ENCODE results near the gene PTBP3.
"Not testable (repeated sequence)": the region's sequence is repeated elsewhere in the genome, so short reads cannot be mapped to it uniquely, and the experiment has no call there.

The PTBP3 gene

DNA sequence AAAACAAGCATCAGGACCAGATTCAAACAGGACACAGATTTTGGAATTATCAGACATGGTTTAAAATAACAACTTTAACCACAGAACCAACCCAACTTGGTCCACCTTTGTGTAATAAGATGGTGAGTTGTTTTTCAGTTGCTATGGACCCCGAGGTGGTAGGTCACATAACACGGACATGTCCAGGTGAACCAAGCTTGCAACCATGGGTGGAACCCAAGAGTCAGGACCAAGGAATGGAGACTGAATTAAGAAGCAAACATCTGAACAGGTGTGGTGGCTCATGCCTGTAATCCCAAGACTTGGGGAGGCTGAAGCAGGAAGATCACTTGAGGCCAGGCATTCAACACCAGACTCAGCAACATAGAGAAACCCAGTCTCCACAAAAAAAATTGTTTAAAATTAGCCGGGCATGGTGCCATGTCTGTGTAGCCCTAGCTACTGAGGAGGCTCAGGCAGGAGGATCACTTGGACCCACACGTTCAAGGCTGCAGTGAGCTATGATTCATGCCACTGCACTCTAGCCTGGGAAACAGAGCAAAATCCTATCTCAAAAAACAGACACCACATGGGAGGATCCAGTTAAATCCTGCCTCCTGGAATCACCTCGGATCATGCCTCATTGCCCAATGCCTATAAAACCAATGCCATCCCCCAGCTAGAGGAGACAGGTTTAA, 10.6 kb downstream of the PTBP3 start:
- no peak for DNase-seq (ENCODE audit: low read depth)

DNA sequence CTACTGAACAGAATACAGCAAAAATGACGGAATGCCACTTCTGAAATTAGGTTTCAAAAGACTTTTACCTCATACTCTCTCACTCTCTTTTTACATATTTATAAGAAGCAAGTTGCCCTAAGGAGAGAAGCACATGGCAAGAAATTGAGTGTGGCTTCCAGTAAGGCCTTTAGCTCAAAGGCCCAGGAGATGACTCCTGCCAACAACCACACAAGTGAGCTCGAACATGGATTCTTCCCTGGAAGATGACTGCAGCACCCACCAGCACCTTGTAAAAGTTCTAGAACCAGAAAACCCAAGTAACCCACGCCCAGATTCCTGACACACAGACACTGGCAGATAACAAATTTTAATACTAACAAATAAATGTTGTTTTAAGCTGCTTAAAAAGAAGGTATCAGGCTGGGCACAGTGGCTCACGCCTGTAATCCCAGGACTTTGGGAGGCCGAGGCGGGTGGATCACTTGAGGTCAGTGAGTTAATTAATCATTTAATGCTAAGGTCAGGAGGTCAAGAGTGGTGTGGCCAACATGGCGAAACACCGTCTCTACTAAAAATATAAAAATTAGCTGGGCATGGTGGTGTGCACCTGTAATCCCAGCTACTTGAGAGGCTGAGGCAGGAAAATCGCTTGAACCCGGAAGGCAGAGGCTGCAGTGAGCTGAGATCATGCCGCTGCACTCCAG, 17.0 kb downstream of the PTBP3 start:
- DNase-seq (ENCODE audit: low read depth) = no peak

DNA sequence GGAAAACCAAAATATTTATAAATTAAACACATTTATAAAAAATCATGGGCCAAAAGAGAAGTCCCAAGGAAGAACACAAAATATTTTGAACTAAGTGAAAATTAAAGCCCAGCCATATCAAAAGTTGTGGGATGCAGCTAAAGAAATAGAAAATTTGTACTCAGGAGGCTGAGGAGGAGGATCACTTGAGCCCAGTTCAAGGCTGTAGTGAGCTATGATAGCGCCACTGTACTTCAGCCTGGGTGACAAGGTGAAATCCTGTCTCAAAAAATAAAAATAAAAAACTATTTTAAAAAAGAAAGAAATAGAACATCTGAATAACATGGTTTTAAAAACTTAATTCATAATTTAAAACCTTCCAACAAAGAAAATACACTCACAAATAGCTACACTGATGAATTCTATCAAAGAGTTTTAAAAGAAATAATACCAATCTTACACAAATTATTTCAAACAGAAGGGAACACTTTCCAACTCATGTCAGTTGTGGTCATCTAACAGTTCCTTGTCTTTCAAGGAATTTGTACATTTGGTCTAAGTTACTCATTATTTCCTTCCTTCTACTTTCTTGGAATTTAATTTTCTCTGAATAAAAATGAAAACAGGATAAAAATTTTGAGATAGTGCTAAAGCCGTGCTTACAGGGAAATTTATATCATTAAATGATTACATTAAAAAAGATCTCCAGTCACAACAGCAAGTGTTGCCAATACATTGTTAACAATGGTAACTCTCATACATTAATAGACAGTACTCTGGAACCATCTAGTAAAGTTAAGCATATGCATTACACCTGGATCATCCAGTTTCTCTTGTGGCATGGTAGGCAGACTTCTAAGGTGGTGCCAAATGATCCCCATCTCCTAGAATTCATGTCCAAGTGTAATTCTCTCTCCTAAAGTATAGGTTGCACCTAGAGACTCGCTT, 17.8 kb downstream of the PTBP3 start:
- no peak for DNase-seq (ENCODE audit: low read depth)

DNA sequence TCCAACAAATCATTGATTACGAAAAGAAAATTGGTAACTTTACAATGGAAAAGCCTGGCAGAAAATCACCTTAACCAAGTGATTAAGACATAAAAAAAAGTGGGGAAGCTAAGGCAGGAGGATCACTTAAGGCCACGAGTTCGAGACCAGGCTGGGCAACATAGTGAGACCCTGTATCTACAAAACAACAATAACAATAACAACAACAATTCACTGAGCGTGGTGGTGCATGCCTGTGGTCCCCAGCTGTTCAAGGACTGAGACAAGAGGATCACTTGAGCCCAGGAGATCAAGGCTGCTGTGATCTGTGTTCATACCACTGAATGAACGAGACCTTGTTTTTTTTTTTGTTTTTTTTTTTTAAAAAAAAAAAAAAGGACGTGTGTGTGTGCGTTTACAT, 21.3 kb downstream of the PTBP3 start:
- no peak for DNase-seq (ENCODE audit: low read depth)

DNA sequence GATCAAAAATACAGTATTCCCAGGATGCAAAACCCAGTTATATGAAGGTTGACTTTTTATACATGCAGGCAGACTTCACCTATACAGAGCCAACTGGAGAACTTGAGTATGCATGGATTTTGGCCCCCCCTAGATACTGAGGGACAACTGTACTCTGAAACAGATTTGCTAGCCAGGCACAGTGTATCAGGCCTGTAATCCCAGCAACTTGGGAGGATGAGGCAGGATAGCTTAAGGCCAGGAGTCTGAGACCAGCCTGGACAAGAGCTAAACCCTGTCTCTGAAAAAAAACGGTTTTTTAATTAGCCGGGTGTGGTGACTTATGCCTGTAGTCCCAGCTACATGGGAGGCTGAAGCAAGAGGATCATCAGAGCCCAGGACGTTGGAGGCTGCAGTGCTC, 21.9 kb downstream of the PTBP3 start:
- DNase-seq (ENCODE audit: low read depth) = no peak

DNA sequence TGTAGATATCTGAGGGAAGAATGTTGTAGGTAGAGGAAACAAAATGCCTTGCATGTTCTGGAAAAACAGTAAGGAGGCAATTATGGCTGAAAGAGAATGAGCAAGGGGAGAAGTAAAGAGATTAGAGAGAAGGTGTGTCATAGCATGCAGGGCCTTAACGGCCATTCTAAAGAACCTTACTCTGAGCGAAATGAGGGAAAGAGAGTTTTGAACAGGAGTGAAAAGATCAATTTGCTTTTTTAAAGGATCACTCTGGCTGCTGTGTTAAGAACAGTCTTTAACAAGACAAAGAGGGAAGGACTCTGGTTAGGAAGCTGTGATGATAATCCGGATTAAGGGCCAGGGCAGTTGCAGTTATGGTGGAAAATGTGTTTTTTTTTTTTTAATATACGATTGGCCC, 22.6 kb downstream of the PTBP3 start:
- DNase-seq (ENCODE audit: low read depth) = no peak

DNA sequence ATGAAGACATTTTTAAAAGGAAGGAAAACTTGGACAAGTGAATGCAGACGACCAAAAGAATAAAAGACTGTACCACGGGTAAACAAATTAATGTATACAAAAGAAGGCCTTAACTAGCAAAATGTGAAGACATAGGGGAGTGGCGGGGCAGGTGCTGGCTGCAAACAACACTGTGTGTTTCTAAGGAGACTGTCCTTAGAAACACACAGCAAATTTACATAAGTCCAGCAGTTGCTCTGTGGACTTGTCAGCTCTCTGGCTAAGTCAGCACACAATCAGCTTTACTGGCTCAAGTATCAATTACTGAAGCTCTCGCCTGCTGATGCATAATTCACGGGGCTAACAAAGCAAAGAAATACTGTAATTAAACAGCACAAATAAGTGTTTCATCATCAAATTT, 24.8 kb downstream of the PTBP3 start:
- no peak for DNase-seq (ENCODE audit: low read depth)

DNA sequence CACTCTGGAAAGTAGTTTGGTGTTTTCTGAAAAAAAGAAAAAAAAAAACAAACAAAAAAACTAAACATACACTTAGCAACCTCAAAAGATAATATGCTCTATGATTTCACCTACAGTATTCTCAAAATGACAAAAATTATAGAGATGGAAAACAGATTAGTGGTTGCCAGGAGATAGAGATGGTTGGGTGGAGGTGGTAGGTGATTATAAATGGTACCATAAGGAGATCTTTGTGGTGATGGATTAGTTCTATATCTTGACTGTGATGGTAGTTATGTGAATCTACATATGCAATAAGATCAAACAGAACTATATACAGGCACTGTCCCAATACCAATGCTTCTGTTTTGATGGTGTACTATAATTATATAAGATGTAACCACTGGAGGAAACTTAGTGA, 32.0 kb downstream of the PTBP3 start:
- DNase-seq (ENCODE audit: low read depth) = no peak

DNA sequence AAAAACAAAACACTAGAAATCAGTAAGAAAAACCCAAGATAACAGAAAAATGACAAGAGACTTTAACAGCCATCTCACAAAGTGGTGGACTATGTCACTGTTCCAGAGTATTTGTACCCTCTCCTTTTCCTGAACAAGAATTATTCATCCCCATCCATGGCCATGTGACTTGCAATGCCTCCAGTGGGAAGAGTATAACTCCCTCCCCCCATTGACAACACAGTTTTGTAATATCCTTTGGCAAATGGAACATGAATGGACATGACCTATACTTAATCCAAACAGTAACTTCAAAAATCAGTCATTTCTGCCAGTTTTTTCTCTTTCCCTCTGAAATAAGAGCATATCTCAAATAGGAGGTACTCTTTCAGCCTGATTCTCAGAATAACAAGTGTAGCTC, 33.9 kb downstream of the PTBP3 start:
- no peak for DNase-seq (ENCODE audit: low read depth)

DNA sequence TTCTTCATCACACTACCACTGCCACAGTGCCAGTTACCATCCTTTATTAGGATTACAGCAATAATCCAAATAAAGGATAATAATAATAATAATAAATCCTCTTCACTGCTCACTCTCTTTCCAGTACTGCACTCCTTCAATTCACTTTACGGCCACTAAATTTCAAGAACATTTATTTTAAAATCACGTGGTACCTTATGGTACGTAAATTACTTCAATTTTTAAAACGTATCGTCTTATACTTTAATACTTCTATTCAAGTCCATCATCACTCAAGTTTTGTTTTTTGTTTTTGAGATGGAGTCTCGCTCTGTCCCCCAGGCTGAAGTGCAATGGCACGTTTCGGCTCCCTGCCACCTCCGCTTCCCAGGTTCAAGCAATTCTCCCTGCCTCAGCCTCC, 36.5 kb downstream of the PTBP3 start:
- no peak for DNase-seq (ENCODE audit: low read depth)

DNA sequence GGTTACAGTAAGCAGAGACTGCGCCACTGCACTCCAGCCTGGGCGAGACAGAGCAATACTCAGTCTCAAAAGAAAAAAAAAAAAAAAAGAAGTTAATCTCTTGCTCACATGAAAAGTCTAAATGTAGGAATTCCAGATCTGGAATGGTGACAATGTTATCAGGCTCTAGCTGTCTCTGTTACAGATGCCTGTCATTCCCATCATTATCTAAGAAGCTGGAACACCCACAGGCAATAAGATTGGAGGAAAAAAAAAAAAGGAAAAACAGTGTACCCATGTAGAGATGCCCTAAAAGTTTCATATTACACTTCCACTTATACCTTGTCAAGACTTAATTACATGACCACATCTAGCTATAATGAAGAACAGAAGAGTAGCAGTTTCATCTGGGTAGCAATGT, 38.2 kb downstream of the PTBP3 start:
- DNase-seq (ENCODE audit: low read depth) = no peak

DNA sequence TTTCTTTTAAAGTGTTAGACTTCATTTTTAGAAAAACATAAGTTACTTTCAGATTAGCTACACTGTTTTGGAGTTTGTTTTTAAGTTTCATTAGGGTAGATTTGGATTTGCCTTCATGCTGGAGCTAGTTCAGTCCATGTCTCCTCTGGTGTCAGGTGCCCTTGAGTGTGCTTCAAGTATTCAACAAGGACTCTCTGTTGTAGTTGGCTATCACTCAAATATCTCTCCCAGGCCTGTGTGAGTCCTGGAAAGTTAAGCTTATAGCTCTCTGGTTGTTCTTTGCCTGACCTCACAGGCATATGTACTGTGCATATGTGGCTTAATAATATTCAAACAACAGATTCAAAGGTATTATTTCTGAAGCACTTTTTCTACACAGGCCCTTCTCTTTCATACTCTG, 45.4 kb downstream of the PTBP3 start:
- DNase-seq (ENCODE audit: low read depth) = no peak

DNA sequence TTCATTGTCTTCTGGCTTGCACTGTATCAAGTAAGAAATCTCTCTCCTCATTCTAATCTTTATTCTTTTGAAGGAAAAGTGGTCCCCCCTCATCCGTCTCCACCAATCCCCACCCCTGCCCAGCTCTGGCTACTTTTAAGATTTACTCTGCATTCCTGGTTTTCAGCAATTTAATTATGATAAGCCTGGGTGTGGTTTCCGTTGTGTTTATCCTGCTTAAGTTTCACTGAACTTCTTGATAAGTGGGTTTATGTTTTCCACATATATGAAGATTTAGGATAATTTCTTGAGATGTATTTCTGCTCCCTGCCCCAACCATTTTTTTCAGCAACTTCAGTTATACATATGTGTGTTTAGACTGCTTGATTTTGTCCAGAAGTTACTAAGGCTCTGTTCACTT, 46.5 kb downstream of the PTBP3 start:
- no peak for DNase-seq (ENCODE audit: low read depth)

DNA sequence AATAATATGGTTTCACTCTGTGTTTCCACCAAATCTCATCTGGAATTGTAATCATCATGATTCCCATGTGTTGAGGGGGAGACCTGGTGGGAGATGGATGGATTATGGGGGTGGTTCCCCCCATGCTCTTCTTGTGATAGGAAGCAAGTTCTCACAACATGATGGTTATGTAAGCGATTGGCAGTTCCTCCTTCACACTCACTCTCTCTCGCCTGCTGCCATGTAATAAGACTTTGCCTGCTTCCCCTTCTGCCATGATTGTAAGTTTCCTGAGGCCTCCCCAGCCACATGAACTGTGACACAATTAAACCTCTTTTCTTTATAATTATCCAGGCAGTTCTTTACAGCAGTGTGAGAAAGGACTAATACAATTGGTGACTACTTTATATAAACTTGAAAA, 48.4 kb downstream of the PTBP3 start:
- no peak for DNase-seq (ENCODE audit: low read depth)

DNA sequence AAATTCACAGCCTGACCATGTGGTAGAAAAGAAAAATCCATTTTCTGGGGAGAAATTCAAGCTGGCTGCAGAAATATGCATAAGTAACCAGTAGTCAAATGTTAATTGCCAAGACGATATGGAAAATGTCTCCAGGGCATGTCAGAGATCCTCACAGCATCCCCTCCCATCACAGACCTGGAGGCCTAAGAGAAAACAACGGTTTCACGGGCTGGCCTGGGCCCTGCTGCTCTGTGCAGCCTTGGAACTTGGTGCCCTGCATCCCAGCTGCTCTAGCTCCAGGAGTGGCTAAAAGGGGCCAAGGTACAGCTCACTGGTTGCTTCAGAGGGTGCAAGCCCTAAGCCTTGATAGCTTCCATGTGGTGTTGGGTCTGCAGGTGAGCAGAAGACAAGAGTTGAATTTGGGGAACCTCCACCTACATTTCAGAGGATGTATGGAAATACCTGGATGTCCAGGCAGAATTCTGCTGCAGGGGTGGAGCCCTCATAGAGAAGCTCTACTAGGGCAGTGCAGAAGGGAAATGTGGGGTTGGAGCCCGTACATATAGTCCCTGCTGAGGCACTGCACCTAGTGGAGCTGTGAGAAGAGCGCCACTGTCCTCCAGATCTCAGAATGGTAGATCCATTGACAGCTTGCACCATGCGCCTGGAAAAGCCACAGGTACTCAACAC, 49.7 kb downstream of the PTBP3 start:
- no peak for DNase-seq (ENCODE audit: low read depth)

DNA sequence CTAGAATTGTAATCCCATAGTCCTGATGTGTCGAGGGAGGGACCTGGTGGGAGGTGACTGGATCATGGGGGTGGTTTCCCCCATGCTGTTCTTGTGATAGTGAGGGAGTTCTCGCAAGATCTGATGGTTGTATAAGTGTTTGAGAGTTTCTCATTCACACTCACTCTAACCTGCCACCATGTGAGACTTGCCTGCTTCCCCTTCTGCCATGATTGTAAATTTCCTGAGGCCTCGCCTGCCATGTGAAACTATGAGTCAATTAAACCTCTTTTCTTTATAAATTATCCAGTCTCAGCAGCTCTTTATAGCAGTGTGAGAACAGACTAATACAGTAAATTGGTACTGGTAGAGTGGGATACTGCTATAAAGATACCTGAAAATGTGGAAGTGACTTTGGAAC, 50.6 kb downstream of the PTBP3 start:
- DNase-seq (ENCODE audit: low read depth) = not testable (repeated sequence)

DNA sequence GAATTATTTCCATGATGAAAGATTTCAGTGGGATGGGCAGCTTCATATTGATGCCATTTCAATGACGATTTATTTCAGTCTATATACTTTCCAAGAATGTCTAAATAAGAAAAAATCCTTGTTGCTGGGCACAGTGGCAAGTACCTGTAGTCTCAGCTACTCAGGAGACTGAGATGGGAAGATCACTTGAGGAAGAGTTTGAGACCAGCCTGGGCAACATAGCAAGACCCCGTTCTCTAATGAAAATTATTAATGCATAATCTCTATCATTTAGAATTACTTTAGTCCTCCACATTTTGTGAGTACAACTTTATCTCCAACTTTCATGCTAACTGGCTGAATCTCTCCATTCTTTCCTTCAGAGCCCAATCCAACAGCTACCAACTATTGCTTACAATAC, 52.5 kb downstream of the PTBP3 start:
- no peak for DNase-seq (ENCODE audit: low read depth)

DNA sequence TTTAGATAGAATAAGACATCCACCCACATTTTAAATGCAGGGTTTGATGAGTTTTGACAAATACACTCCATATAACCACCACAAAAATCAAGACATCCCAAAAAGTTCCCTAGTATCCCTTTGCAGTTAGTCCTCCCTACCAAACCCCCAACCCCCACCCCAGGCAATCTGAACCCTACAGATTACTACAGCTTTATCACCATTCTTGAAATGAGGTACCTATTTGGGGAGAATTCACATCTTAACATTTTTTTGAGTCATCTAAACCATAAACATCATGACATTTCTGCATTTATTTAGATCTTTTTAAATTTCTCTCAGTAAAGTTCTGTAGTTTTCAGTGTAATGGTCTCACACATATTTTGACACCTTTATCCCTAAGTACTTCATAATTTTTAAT, 53.9 kb downstream of the PTBP3 start:
- DNase-seq (ENCODE audit: low read depth) = no peak

DNA sequence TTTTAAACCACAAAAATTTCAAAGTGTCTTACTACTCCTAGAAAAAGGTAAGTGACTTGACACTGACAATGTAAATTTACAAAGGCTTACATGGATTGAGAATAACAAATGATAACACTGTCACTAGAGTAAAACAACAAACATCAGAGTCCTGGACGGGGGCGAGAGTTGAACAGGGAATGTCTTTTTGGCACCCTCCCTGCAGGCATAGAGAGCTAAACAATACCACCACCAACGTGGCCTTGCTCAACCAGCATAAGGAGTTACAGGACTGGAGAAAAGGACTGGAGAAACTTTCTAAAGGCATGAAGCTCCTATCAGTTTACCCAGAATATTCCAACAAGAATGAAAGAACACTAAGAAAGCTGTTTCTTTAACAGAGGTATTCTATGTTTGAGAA, 55.3 kb downstream of the PTBP3 start:
- no peak for DNase-seq (ENCODE audit: low read depth)

DNA sequence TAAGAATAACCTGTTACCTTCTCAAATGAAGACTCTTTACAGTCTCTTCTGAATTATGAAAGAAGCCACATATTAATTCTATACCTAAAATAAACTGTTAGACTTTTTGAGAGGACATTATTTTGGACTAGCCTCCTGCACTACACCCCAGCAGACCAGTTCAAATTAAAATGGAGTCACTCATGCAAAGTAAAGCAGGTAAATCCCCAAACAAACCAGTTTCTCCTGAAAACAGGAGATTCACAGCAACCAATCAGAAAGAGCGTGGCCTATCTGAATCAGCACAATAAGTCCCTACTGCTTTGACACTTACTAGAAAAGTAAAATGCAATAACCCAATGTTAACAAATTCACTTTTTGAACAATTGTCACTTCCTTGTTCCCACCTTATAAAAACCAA, 58.8 kb downstream of the PTBP3 start:
- no peak for DNase-seq (ENCODE audit: low read depth)

DNA sequence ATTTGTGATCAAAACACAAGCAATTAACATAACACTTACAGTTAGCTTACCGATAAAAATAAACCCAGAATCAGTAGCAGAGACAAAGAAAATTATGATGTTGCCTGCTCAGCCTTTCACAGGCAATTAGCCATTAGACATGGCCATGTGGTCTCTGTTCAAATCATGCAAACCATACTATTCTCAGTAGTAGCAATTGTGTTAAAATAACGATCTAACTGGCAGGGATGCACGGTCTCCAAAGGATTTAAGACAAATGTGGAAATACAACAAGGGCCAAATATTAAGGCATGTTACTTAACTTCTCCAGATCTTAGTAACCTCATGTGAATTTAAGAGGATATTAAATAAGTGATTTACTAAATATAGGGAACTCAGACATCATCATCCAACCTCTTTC, 59.5 kb downstream of the PTBP3 start:
- DNase-seq (ENCODE audit: low read depth) = no peak

DNA sequence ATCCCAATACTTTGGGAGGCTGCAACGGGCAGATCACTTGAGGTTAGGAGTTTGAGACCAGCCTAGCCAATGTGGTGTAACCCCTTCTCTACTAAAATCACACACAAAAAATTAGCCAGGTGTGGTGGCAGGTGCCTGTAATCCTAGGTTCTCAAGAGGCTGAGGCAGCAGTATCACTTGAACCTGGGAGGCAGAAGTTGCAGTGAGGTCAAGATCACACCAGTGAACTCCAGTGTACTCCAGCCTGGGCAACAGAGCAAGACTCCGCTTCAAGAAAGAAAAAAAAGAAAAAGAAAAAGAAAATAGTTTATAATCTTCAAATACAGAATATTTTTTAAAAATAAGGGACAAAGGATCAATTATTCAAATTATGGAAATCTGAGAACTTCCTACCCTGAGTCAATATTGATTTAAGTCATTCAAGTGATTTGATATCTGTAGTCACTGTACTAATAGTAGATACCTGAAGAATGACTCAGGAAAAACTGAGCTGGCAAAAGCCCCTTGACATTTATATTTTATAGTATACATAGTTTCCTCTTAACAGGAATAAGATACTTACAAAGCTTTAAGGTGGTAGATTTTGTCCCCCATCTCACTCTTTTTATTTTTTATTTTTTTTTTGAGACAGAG, 61.8 kb downstream of the PTBP3 start:
- DNase-seq (ENCODE audit: low read depth) = no peak

Data from stimulated activated CD8-positive, alpha-beta memory T cell treated with anti-CD3 and anti-CD28 coated beads, Interleukin-7, amount 100 ng/mL, for 24 hours (primary cell).